ENCODE data around the gene MICA.
"Not testable (repeated sequence)": the region's sequence is repeated elsewhere in the genome, so short reads cannot be mapped to it uniquely, and the experiment has no call there.

GRCh38 chr6:31414148-31414770, 10.9 kb downstream of the MICA start:
- TF ChIP-seq EZH2phosphoT487 (IDR thresholded peaks at IDR 0.05; ENCODE audit: insufficient read depth, low read depth); EZH2 (IDR thresholded peaks at IDR 0.05; ENCODE audit: insufficient read depth, poor library complexity, severe bottlenecking): not testable (repeated sequence)
